ENCODE results near the gene FSTL1.

FSTL1 gene

DNA sequence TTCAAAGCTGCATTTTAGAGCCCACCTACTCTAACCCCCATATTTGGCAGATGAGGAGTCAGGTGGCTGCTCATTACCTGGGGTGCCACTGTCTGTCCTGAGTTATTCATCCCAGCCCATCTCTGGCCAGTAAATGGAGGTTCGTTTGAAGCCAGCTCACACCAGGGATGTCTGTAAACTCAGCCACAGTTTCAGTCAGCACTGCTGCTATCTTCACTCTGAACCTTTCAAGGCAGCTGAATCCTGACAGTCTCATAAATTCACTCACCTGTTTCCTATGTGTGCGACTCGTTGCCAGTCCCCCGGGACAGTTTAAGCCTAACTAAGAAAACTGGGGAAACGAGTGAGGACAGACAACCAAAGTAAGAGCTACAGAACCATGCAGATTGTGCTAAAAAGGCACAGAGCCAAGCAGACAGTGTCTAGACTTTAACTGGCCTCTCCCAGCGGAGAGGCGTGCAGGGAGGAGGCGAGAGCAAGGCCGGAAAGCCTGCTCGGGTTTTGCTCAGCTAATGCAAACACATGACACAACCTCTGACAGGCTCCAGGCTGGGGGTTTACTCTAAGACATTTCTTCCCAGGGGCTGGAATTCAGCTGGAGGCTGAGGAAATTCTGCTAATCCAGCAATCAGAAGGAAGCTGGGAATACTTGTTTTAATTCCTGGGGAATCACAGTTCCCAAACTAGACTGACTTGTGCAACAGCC lies 12.0 kb downstream of the FSTL1 start:
- no peak for DNase-seq

GRCh38 chr3:120438216-120438615 lies 12.6 kb downstream of the FSTL1 start:
- no peak for DNase-seq

DNA sequence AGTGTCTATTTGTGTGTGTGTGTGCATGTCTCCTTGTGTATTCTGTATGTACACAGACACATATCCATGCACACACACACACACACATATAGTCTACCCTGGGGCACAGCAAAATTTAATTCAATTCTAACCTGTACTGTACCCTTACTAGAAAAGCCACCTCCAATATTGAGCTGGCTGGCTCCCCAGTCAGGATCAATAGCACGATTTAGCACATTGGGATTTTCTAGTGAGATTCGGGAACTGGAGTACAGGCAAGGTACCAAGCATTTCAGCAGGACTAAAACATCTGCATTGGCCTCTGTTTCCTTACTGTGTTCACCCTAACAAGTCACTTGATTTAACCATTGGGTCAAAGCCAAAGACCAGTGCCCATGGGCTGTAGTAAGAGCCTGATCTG lies 13.2 kb downstream of the FSTL1 start:
- DNase-seq = no peak

- DNase-seq = no peak
These were observed 14.2 kb downstream of the FSTL1 start for GRCh38 chr3:120436523-120437050.

DNA sequence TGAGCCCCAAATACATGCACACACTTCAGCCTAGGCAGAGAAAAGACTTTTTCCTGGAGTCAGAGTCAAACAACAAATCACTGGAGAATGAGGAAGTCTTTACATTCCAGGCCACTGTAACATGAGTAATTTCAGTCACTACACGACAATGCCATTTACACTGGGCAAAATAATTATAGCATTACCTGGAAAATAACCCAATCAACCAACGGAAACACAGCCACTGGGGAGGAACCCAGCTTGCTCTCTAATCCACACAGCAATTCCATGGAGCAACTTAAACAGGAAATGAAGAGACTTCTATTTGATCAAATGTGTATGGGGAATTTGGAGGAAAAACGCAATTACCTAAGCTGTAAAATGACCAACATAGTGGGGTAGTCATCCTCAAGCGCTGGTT lies 15.2 kb downstream of the FSTL1 start:
- no peak for DNase-seq

- no peak for DNase-seq
These were observed 17.0 kb downstream of the FSTL1 start for GRCh38 chr3:120433662-120434331.

- DNase-seq = no peak
These were observed 18.5 kb downstream of the FSTL1 start for GRCh38 chr3:120432150-120432860.

GRCh38 chr3:120429921-120430361 lies 20.9 kb downstream of the FSTL1 start:
- no peak for DNase-seq

DNA sequence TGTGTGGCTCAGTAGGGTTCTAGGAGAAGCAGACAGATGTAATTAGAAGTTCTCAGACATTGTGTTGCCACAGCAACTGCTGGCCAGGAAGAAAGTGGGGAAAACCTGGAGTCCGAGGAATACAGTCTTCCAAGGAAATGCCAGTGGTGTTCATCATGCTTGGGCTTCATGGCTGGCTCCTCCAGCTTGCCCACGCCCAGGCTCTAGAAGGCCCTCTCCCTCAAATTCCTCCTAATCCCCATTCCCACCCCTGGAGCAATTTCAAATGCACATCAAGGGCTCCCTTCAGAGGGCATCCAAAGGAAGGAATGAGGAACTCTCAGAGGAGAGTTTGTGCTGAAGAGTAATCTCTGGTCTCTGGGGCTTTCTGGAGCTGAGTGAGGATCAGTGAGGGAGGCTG lies 21.9 kb downstream of the FSTL1 start:
- no peak for DNase-seq

DNA sequence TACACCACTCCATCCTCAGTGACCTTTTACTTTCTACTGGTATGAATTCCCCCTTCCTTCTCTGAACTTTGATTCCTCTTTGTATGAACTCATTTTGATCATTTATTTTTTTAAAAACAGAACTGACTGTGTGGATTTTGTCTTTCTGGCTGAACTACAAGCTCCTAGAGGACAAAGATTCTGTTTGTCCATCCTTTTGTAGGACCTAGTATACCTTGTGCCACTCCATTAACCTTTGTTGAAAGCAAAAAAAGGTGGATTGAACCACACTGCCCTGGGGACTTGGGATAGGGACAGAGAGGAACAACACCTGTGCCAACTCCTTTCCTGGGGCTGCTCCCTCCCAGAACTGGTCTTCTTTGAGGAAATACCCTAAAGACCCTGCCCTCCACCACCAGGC lies 23.6 kb downstream of the FSTL1 start:
- DNase-seq = no peak

- no peak for DNase-seq
These were observed 25.1 kb downstream of the FSTL1 start for GRCh38 chr3:120425572-120426250.

GRCh38 chr3:120424976-120425570 lies 25.7 kb downstream of the FSTL1 start:
- no peak for DNase-seq

DNA sequence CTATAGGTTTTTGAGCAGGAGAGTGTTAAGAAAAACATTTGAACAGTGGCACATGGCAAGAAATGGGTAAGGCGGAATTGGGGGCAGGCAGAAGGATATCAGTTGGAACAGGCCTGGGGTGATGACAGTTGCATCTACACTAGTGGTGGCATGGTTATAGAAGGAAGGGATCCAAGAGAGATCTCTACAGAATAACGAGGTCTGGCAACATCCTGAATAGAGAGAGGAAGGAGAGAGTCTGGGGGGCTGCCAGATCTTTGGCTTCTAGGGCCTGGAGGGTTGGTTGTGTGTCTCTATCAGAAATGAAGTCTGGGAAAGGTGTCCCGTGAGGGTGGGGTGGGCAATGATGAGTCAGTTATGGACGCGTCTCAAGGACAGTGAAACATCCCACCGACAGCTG lies 26.3 kb downstream of the FSTL1 start:
- no peak for DNase-seq

DNA sequence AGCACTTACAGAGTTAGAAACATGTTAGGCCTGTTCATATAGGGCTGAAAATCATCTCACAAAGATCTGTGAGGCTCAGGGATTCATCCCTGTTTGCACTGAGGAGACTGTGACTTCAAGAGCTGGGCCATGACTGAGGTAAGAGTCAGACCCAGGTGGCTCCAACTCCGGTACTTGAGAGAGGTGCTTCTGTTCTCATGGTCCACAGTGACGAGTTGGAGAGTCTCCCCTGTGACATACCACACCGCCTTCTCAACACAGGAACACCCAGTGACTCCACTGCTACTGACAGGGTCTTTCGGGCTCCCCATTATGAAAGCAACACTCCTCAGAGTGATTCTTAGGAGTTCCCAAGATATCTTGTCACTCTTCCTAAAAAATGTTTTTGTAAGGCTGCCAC lies 27.4 kb downstream of the FSTL1 start:
- DNase-seq = no peak

DNA sequence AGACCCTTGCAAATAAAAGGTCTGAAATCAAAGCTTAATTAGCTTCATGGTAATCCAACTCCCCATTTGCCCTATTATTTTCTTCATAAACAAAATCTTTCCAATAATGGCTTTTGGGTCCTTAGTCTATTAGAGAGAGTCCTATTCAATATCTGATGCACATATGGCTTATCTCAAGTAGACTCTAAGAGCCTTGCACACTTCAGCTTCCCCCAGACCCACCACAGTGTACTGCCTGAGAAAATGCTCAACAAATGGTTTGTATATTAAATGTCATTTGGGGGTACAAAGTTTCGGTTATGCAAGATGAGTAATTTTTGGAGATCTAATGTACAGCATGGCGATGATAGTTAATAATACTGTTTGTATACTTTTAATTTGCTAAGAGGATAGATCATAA lies 28.9 kb downstream of the FSTL1 start:
- DNase-seq = no peak

GRCh38 chr3:120420928-120421551 lies 29.8 kb downstream of the FSTL1 start:
- no peak for DNase-seq

DNA sequence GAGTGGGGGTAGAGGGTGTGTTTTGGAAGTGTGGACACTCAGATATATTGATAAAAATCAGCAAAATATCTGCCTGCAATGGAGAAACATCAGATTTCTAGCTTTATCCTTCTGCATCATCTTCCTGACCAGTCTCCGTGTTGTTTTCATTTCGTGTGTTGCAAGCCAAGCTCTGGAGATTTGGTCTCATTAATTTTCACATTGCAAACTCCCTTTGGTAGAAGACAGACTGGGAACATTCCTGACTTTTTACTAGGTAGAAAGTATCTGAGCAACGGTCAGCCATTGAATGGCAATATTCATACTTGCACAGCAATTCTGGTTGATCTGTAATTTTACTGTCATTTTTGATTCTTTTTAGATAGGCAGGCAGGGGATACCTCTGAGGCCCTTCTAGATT lies 30.4 kb downstream of the FSTL1 start:
- no peak for DNase-seq

DNA sequence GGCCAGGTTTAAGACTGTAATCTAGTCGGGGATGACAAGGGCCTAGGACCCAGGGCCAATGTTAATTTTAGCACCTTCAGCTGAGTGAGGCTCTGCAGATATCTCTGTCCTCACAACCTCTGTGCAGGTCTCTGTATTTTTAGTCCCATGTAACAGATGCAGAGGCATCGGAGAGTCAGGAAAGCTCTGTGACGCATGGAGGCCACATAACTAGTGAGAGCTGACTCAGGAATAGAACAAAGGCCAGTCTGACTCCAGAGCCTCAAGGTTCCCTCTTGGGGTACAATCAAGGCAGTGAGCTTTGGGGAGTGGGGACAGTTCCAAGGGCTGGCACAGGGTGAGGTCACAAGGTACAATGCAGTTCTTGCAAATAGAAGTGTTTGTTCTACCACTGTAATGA lies 31.0 kb downstream of the FSTL1 start:
- no peak for DNase-seq

- DNase-seq = no peak
These were observed 31.8 kb downstream of the FSTL1 start for GRCh38 chr3:120418866-120419490.

GRCh38 chr3:120418446-120418845 lies 32.3 kb downstream of the FSTL1 start:
- no peak for DNase-seq

DNA sequence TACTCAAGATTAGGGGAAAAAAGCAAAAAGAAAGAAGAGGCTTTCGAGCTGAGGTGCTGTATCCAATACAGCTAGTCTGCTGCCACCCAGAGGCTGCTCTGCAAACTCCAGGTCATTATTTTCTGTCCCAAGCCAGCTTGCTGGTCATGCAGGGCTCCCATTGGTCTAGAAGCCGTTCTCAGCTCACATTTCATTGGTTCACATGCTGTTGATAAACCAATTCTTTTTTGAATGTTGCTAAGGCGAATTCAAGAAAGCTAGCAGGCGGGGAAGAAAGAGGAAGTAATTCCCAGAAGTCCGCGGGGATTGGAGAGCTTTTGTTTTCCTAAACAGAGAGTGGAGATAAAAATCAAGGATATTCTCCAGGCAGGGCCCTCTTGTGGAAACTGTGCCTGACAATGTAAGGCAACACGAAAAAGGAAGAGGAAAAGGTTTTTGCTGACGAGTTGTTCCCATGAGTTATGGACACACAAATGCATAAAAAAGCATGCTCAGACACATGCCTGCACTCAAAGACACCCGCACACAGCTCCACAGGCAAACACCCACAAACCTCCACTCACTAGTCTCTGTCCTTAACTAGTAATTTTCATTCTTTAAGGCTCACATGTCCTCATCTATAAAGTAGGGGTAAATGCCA lies 33.4 kb downstream of the FSTL1 start:
- peak; percentile 94 for DNase-seq
